ENCODE data around the gene PHAF1. TPM values are rescaled to one million over a fixed set of nuclear protein-coding genes. Genes with fewer than 3 reads are reported as not detected.

The PHAF1 gene
- total and polyA plus RNA-seq, 9 of the 15 experiments (the other 6 are each of a cell fraction or from before 2014, with no cell fraction given), result 5.1 to 25.4 (median 13.8) TPM

DNA sequence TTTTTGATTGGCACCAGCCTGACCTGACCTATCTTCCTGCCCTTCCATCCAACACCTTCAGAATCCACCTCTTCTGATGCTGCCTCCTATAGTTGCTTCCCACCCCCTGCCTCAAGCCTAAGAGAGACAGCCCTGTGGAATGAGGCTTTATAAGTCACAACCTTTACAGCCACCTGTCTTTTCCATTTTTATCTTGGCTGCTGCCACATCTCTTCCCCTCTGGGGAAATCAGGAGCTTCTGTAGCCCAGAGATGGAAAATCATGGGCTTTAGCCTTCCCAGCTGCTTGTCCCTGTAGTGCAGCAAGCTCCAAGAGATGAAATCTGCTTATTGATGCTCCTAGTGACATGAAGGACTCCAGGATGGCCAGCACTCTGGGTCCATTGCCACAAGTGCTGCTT lies 18.7 kb downstream of the PHAF1 start:
- no peak for DNase-seq (ENCODE audit: extremely low read depth in 1 of 4, low spot score in 3 of 4)
- no peaks in the 10 kb centered on the region for H3K79me2 ChIP-seq (ENCODE audit: control insufficient read depth, insufficient read depth, low read length)
- no TSS peak for BruUV-seq (replicated peaks)
- no peak for FAIRE-seq
- in situ Hi-C loops (cut with MboI) (no loop called here), intact Hi-C loops (cut with micrococcal nuclease) (no loop called here)
- no peak overlapping the region for H3K4me3 ChIP-seq
- H3K27ac ChIP-seq (ENCODE audit: extremely low read depth, low read depth, low read length), result no peak overlapping the region
- H3K36me3 ChIP-seq (ENCODE audit: control insufficient read depth, insufficient read depth, low read length), result peaks cover 60% of the 10 kb centered on the region
- H3K9me1 ChIP-seq (ENCODE audit: control insufficient read depth, insufficient read depth, low read length), result no peaks in the 10 kb centered on the region
- no peaks in the 10 kb centered on the region for H3K9me3 ChIP-seq (replicated peaks; ENCODE audit: control insufficient read depth, insufficient read depth, low read depth, low read length)
- H3K27me3 ChIP-seq (ENCODE audit: control insufficient read depth in 2 of 2, insufficient read depth in 2 of 2, low read length in 2 of 2), result no peaks in the 10 kb centered on the region
- CTCF ChIA-PET (ENCODE audit: low intra/inter-chr PET ratio), result no interaction called here
- no peak for ATAC-seq
- H3K4me2 ChIP-seq (ENCODE audit: insufficient read depth, low read length), result no peak overlapping the region
- no peaks in the 10 kb centered on the region for H3K4me1 ChIP-seq (replicated peaks in 1 of 2; ENCODE audit: control insufficient read depth in 2 of 2, insufficient read depth in 2 of 2, low read length in 2 of 2)
- no peak overlapping the region for H3K9ac ChIP-seq (ENCODE audit: insufficient read depth in 1 of 2, low read depth in 2 of 2, low read length in 2 of 2)
- TF ChIP-seq ZFX (CRISPR knock-in tag; IDR thresholded peaks at IDR 0.05), result no peak
- no peak for TF ChIP-seq CBX8 (IDR thresholded peaks at IDR 0.05; ENCODE audit: borderline replicate concordance, extremely low read depth, low read depth, low read length, poor library complexity, severe bottlenecking)
- H4K20me1 ChIP-seq (replicated peaks; ENCODE audit: control insufficient read depth, insufficient read depth, low read length), result peaks cover 7% of the 10 kb centered on the region; the same call in 1 of the 2 replicates
- no peak overlapping the region for H2AFZ ChIP-seq (ENCODE audit: low read depth, low read length)
- POLR2A ChIA-PET, result interaction anchor here (1.2 kb wide), 2 partner anchors 9 to 11 kb away, joined by 3 to 5 read pairs; no protein-coding TSS in a partner anchor

DNA sequence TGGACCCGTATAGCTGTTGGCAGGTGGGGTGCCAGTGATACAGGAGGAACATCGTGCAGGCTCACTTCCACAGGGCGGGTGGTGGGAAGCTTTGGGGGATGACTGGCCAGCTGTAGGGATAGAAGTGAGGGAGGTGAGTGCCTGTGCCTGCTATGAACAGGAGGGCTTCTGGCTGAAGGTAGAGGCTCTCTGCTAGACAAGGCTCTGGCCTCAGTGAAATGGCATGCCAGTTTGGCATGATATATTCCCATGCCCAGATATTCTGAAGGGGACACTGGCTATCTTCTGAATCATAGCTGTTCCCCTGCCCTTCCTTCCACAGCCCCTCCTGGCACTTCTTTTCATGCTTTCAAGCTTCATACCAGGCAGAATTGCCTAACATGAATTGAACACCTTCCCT lies 19.1 kb downstream of the PHAF1 start:
- intact Hi-C loops (cut with micrococcal nuclease) (no loop called here), in situ Hi-C loops (cut with MboI) (no loop called here)
- no peaks in the 10 kb centered on the region for H3K9me1 ChIP-seq (ENCODE audit: control insufficient read depth, insufficient read depth, low read length)
- H3K4me3 ChIP-seq, result no peak overlapping the region
- no TSS peak for BruUV-seq (replicated peaks)
- ChIA-PET POLR2A (interaction anchor here (0.8 to 1.3 kb wide), 4 partner anchors 8 to 15 kb away, joined by 3 to 5 read pairs (median 3); no protein-coding TSS in a partner anchor), CTCF (ENCODE audit: low intra/inter-chr PET ratio) (no interaction called here)
- 81% methylated on average over 3 of the region's 3 CpGs for WGBS (ENCODE audit: insufficient coverage, low coverage, missing lambda C conversion rate)
- no peaks in the 10 kb centered on the region for H3K9me3 ChIP-seq (replicated peaks; ENCODE audit: control insufficient read depth, insufficient read depth, low read depth, low read length)
- no peak overlapping the region for H3K9ac ChIP-seq (ENCODE audit: insufficient read depth in 1 of 2, low read depth in 2 of 2, low read length in 2 of 2)
- H3K27ac ChIP-seq (ENCODE audit: extremely low read depth, low read depth, low read length), result no peak overlapping the region
- H3K79me2 ChIP-seq (ENCODE audit: control insufficient read depth, insufficient read depth, low read length), result no peaks in the 10 kb centered on the region
- peaks cover 7% of the 10 kb centered on the region; the same call in 1 of the 2 replicates for H4K20me1 ChIP-seq (replicated peaks; ENCODE audit: control insufficient read depth, insufficient read depth, low read length)
- no peaks in the 10 kb centered on the region for H3K4me1 ChIP-seq (replicated peaks in 1 of 2; ENCODE audit: control insufficient read depth in 2 of 2, insufficient read depth in 2 of 2, low read length in 2 of 2)
- ATAC-seq (no peak), FAIRE-seq (no peak), DNase-seq (ENCODE audit: extremely low read depth in 1 of 4, low spot score in 3 of 4) (no peak)
- H3K27me3 ChIP-seq (ENCODE audit: control insufficient read depth in 2 of 2, insufficient read depth in 2 of 2, low read length in 2 of 2), result no peaks in the 10 kb centered on the region
- H3K4me2 ChIP-seq (ENCODE audit: insufficient read depth, low read length), result no peak overlapping the region
- no peak overlapping the region for H2AFZ ChIP-seq (ENCODE audit: low read depth, low read length)
- peaks cover 58% of the 10 kb centered on the region for H3K36me3 ChIP-seq (ENCODE audit: control insufficient read depth, insufficient read depth, low read length)
- TF ChIP-seq BMI1 (IDR thresholded peaks at IDR 0.05; ENCODE audit: low read length) (no peak), RBM22 (IDR thresholded peaks at IDR 0.05; ENCODE audit: low read depth, low read length, poor library complexity, severe bottlenecking) (no peak), ZNF445 (CRISPR knock-in tag; IDR thresholded peaks at IDR 0.05; ENCODE audit: low read depth) (no peak), POLR2AphosphoS2 (IDR thresholded peaks at IDR 0.05; ENCODE audit: low read length) (no peak), CBX3 (IDR thresholded peaks at IDR 0.05; ENCODE audit: borderline replicate concordance in 1 of 2, low read length in 2 of 2) (no peak), SNIP1 (IDR thresholded peaks at IDR 0.05; ENCODE audit: low read depth) (no peak), HSF4 (CRISPR knock-in tag; IDR thresholded peaks at IDR 0.05; ENCODE audit: borderline replicate concordance) (no peak), RUNX1 (IDR thresholded peaks at IDR 0.05; ENCODE audit: low read depth) (no peak), MCM3 (IDR thresholded peaks at IDR 0.05) (no peak), FIP1L1 (IDR thresholded peaks at IDR 0.05; ENCODE audit: low read depth, low read length, poor library complexity, severe bottlenecking) (no peak), ZNF121 (CRISPR knock-in tag; conservative IDR thresholded peaks at IDR 0.05) (no peak)
- TF ChIP-seq, protein P1, sequence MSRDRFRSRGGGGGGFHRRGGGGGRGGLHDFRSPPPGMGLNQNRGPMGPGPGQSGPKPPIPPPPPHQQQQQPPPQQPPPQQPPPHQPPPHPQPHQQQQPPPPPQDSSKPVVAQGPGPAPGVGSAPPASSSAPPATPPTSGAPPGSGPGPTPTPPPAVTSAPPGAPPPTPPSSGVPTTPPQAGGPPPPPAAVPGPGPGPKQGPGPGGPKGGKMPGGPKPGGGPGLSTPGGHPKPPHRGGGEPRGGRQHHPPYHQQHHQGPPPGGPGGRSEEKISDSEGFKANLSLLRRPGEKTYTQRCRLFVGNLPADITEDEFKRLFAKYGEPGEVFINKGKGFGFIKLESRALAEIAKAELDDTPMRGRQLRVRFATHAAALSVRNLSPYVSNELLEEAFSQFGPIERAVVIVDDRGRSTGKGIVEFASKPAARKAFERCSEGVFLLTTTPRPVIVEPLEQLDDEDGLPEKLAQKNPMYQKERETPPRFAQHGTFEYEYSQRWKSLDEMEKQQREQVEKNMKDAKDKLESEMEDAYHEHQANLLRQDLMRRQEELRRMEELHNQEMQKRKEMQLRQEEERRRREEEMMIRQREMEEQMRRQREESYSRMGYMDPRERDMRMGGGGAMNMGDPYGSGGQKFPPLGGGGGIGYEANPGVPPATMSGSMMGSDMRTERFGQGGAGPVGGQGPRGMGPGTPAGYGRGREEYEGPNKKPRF (IDR thresholded peaks at IDR 0.05; ENCODE audit: low read depth, low read length), result no peak
- TF ChIP-seq, protein P2, sequence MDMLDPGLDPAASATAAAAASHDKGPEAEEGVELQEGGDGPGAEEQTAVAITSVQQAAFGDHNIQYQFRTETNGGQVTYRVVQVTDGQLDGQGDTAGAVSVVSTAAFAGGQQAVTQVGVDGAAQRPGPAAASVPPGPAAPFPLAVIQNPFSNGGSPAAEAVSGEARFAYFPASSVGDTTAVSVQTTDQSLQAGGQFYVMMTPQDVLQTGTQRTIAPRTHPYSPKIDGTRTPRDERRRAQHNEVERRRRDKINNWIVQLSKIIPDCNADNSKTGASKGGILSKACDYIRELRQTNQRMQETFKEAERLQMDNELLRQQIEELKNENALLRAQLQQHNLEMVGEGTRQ (CRISPR knock-in tag; IDR thresholded peaks at IDR 0.05), result no peak

Measured in K562 (cell line).